Ovary (tissue), 3 donors: Measurements from ENCODE around the gene CAPZA3.

Experiments used
- CTCF ChIP-seq, 3 donors: fragments of 450-650 bp in 2 of 3; fragments of 200-600 bp in 1 of 3; IDR thresholded peaks; one replicate each; pipeline versions ENCODE4 v1.5.1 to v1.8.0; 2016 to 2022; ENCODE audit warnings: antibody characterized with exemption in 3 of 3, mild to moderate bottlenecking in 1 of 3
- POLR2A ChIP-seq: fragments of 450-650 bp; IDR thresholded peaks from one replicate; pipeline ENCODE4 v1.6.1; 2017; ENCODE audit warnings: antibody characterized with exemption, mild to moderate bottlenecking, moderate library complexity
- donor health status: DM: no; HTN: no; CAD: no.

DNA sequence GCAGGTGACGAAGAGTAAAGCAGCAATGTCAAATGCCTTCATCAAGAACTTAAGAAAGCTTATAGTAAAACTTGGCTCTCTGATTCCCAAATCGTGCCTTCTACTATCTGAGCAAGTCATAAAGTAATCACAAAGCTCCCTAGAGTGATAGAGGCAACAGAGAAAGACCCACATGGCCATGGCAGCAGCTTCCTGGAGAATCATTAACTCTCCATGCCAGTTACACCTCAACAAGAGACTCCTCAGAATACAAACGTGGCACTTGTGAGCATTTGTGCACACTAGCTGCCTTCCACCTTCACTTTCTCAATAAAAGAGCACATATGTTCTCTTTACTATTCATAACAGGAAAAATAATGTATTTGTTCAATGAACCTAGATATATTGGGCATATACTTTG, 48.1 kb upstream of the CAPZA3 start:
- TF ChIP-seq CTCF (IDR thresholded peaks at IDR 0.05) (no peak), POLR2A (no peak)
